Activated T-cell treated with anti-CD3 and anti-CD28 coated beads, Interleukin-2, amount 50 U/mL, for 4 hours (primary cell): ENCODE results near the gene NHEJ1. TPM values are rescaled to one million over a fixed set of nuclear protein-coding genes. Genes with fewer than 3 reads are reported as not detected.

Experiments used
- ATAC-seq, 2 donors: fragments of 200-7000 bp; cut with Tn5 transposase; one replicate each; pipeline ENCODE4 v1.10.0; 2021
- DNase-seq: peaks from one replicate; pipeline ENCODE4 v3.0.0-alpha.2; 2020
- H3K27me3 Mint-ChIP-seq: one replicate; pipeline ENCODE4 v1.8.0; 2021; ENCODE audit warnings: low read depth, mixed read lengths
- H3K36me3 Mint-ChIP-seq: one replicate; pipeline ENCODE4 v1.8.0; 2022; ENCODE audit warnings: mixed read lengths; ENCODE audit not compliant: insufficient read depth
- H3K4me1 Mint-ChIP-seq: one replicate; pipeline ENCODE4 v1.8.0; 2021; ENCODE audit warnings: low read depth, mixed read lengths
- H3K4me3 Mint-ChIP-seq: one replicate; pipeline ENCODE4 v1.8.0; 2021; ENCODE audit warnings: mild to moderate bottlenecking, moderate library complexity, mixed read lengths
- H3K9me3 Mint-ChIP-seq: one replicate; pipeline ENCODE4 v1.8.0; 2021; ENCODE audit warnings: mixed read lengths
- total RNA-seq, 3 donors: library from RNA; stranded (reverse); gene quantifications; one replicate each; pipeline ENCODE4 v1.2.1, GENCODE V29; 2021

The NHEJ1 gene
- total RNA-seq, 3 donors from 2014 or later: 26.5 to 33.3 (median 30.1) TPM

- Mint-ChIP-seq H3K4me1 (peaks cover 7% of the 10 kb centered on the region), H3K9me3 (no peaks in the 10 kb centered on the region), H3K36me3 (no peaks in the 10 kb centered on the region), H3K4me3 (peak within 1 kb of the TSS; percentile 67), H3K27me3 (peaks cover 75% of the 10 kb centered on the region)
- ATAC-seq: peak in 1 of 2 donors; percentile 70
- no peak for DNase-seq
These were observed 119.4 kb downstream of the NHEJ1 start, which contains the start of gene CFAP65 for GRCh38 chr2:219041252-219041651. Gene CFAP65, minus strand, starts transcription at chr2:219041516. Its CDS starts 2,468 bp downstream, at chr2:219039048.

DNA sequence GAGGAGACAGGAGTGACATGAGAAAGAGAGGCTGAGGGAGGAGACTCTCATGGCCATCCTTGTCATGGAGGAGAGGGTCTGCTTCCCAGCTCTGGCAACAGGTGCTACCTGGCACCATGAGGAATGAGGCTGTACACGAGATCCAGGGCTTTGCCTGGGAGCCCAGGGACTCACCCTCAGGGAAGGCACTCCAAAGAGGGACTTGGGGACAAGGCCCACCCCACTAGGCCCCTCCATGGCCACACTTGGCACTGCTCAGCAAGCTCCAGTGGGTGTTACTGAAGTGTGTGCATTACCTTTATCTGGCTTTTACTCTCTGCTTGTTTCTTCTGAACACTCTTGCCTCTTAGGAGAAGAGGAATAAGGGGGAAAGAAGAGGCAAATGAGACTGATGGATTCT is 122.0 kb downstream of the NHEJ1 start:
- H3K9me3 Mint-ChIP-seq: no peaks in the 10 kb centered on the region
- H3K36me3 Mint-ChIP-seq: no peaks in the 10 kb centered on the region
- H3K27me3 Mint-ChIP-seq: peaks cover 78% of the 10 kb centered on the region
- DNase-seq (no peak), ATAC-seq (no peak)
- peaks cover 7% of the 10 kb centered on the region for H3K4me1 Mint-ChIP-seq
- no peak overlapping the region for H3K4me3 Mint-ChIP-seq

DNA sequence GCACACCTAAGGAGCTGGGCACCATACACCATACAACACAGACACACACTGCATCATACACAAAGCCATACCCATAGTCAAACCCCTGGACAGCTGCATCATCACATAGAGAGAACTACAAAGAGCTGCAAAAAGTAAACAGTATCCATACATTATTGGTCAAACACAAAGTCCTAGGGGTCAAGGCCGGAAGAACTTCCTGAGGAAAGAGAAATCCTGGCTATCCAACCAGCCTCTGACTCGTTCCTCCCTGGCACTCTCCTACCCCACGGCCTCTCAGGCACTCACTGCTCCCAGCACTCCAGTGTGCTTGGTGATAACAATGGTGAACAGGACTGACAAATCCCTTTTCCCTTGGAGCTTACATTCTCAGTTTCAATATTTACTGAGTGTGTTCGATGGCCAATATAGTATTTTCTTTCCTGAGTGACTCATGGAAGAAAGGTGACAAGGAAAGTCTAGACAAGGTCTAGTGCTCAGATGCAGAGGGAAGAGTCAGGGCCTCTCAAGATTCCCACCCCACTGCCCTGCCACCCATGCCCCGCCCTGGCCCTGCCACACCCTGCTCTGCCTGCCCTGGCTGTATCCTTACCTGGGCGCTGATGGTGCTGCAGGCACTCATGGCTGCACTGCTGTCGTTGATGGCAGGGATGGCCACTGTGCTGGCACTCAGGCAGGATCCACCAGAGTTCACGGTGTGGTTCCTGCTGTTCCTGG is 122.7 kb downstream of the NHEJ1 start:
- DNase-seq (no peak), ATAC-seq (no peak)
- Mint-ChIP-seq H3K4me3 (no peak overlapping the region), H3K4me1 (peaks cover 7% of the 10 kb centered on the region), H3K9me3 (no peaks in the 10 kb centered on the region), H3K27me3 (peaks cover 77% of the 10 kb centered on the region), H3K36me3 (no peaks in the 10 kb centered on the region)

GRCh38 chr2:219035942-219036341 is 124.7 kb downstream of the NHEJ1 start:
- ATAC-seq (no peak), DNase-seq (no peak)
- Mint-ChIP-seq H3K4me1 (peaks cover under 1% of the 10 kb centered on the region), H3K4me3 (no peak overlapping the region), H3K36me3 (no peaks in the 10 kb centered on the region), H3K27me3 (peaks cover 74% of the 10 kb centered on the region), H3K9me3 (no peaks in the 10 kb centered on the region)

DNA sequence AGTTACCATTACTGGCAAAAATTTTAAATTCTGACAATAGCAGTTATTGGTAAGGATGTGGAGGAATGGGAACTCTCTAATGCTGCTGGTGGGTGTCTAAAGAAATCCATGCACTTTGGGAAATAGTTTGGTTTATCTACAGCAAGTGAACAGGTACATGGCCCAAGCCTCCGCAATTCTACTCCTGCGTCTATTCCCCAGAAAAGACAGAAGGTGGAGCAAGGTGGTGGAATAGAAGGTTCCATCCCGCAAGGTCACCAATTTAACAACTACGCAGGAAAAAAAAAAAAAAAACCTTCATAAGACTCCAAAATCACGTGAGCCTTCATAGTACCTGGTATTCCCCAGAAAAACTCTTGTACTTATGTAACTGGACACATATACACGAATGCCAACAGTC is 125.8 kb downstream of the NHEJ1 start:
- no peak for ATAC-seq
- H3K36me3 Mint-ChIP-seq: no peaks in the 10 kb centered on the region
- H3K27me3 Mint-ChIP-seq: peaks cover 69% of the 10 kb centered on the region
- H3K4me1 Mint-ChIP-seq: no peaks in the 10 kb centered on the region
- no peak for DNase-seq
- H3K4me3 Mint-ChIP-seq: no peak overlapping the region
- no peaks in the 10 kb centered on the region for H3K9me3 Mint-ChIP-seq

GRCh38 chr2:219032051-219032745 is 128.4 kb downstream of the NHEJ1 start:
- DNase-seq: no peak
- Mint-ChIP-seq H3K9me3 (no peaks in the 10 kb centered on the region), H3K36me3 (no peaks in the 10 kb centered on the region), H3K4me1 (no peaks in the 10 kb centered on the region), H3K27me3 (peaks cover 61% of the 10 kb centered on the region), H3K4me3 (no peak overlapping the region)
- no peak for ATAC-seq

DNA sequence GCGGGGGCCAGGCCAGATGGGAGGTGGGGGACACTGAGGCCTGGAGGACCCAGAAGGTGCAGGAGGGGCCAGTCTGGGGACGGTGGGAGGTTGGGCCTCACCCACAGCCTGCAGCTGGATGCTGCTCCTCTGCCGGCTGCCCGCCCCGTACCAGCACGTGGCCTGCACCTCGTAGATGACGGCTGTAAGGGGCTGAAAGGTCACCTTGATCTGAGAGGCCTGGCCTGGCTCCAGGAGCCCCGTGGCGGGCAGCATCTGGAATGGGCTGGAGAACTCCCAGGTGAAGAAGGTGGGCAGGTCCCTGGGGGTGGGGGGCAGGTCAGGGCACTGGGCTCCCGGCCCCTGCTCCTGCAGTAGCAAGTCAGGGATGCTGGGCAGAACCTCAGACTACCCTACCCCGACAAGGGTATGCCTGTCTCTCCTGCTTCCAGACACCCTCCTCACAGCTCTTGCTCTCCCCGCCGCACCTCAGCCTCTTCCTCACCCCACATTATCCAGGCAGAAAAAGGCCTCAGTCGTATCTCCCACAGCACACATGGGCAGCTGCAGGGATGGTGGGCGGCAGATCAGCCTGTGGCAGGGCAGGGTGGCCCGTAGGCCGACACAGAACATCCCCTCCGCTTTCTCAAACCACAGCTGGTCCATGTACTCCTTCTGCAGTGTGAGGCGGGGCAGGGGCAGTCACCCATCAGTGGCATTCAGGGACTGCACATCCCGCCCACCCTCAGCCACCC is 129.4 kb downstream of the NHEJ1 start:
- Mint-ChIP-seq H3K4me3 (no peak overlapping the region), H3K27me3 (peaks cover 53% of the 10 kb centered on the region)

GRCh38 chr2:219030177-219030940 is 130.3 kb downstream of the NHEJ1 start:
- peaks cover 46% of the 10 kb centered on the region for H3K27me3 Mint-ChIP-seq
- DNase-seq (no peak), ATAC-seq (peak in 1 of 2 donors; percentile 8)
- no peaks in the 10 kb centered on the region for H3K4me1 Mint-ChIP-seq
- no peaks in the 10 kb centered on the region for H3K36me3 Mint-ChIP-seq
- no peaks in the 10 kb centered on the region for H3K9me3 Mint-ChIP-seq
- H3K4me3 Mint-ChIP-seq: no peak overlapping the region

More for the DNA sequence above, 129.4 kb downstream of the NHEJ1 start:
- Mint-ChIP-seq H3K4me1 (no peaks in the 10 kb centered on the region), H3K9me3 (no peaks in the 10 kb centered on the region), H3K36me3 (no peaks in the 10 kb centered on the region)
- ATAC-seq: no peak
- DNase-seq: no peak

GRCh38 chr2:219029829-219030165 is 130.8 kb downstream of the NHEJ1 start:
- ATAC-seq: peak; percentile 89
- Mint-ChIP-seq H3K4me3 (no peak overlapping the region), H3K9me3 (no peaks in the 10 kb centered on the region), H3K27me3 (peaks cover 41% of the 10 kb centered on the region), H3K36me3 (no peaks in the 10 kb centered on the region), H3K4me1 (no peaks in the 10 kb centered on the region)
- peak; percentile 72 for DNase-seq

- no peaks in the 10 kb centered on the region for H3K9me3 Mint-ChIP-seq
- H3K4me3 Mint-ChIP-seq: no peak overlapping the region
- no peaks in the 10 kb centered on the region for H3K36me3 Mint-ChIP-seq
- ATAC-seq (peak in 1 of 2 donors; percentile 27), DNase-seq (no peak)
- H3K27me3 Mint-ChIP-seq: peaks cover 36% of the 10 kb centered on the region
- H3K4me1 Mint-ChIP-seq: no peaks in the 10 kb centered on the region
These were observed 131.4 kb downstream of the NHEJ1 start for GRCh38 chr2:219028996-219029828.

- Mint-ChIP-seq H3K4me1 (no peaks in the 10 kb centered on the region), H3K4me3 (no peak overlapping the region), H3K9me3 (no peaks in the 10 kb centered on the region), H3K36me3 (no peaks in the 10 kb centered on the region), H3K27me3 (peaks cover 29% of the 10 kb centered on the region)
- DNase-seq: no peak
- ATAC-seq: no peak
These were observed 132.5 kb downstream of the NHEJ1 start for GRCh38 chr2:219028141-219028540.

DNA sequence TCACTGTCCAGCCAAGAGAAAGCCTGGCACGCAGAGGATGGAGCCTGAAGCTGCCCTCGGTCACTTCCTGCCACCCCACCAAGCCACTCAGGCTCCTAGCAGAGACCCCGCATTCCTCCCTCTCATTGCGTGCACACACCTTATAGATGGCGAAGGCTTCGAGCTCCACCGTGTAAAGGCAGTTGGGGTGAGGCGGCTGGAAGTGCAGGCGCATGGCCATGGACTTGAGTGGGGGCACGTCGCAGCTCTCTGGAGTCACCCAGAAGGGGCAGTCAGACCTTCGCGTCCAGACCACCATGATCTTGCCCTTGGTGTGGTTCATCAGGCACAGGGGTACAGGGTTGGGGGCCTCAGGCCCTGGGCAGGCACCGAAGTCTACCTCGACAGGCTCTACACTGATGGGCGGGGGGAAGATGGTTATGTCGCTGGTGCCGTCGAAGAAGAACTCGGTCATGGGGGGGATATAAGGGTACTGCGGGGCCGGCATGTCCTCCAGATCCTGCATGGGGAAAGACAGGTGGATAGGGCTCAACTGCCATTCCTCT is 133.0 kb downstream of the NHEJ1 start:
- H3K4me3 Mint-ChIP-seq: no peak overlapping the region
- no peak for ATAC-seq
- H3K4me1 Mint-ChIP-seq: no peaks in the 10 kb centered on the region
- no peaks in the 10 kb centered on the region for H3K9me3 Mint-ChIP-seq
- H3K36me3 Mint-ChIP-seq: no peaks in the 10 kb centered on the region
- peaks cover 30% of the 10 kb centered on the region for H3K27me3 Mint-ChIP-seq
- no peak for DNase-seq

- H3K27me3 Mint-ChIP-seq: peaks cover 24% of the 10 kb centered on the region
- no peaks in the 10 kb centered on the region for H3K4me1 Mint-ChIP-seq
- H3K4me3 Mint-ChIP-seq: no peak overlapping the region
- ATAC-seq: no peak
- H3K9me3 Mint-ChIP-seq: no peaks in the 10 kb centered on the region
- H3K36me3 Mint-ChIP-seq: no peaks in the 10 kb centered on the region
- DNase-seq: no peak
These were observed 133.7 kb downstream of the NHEJ1 start for GRCh38 chr2:219026946-219027345.
